HG03520 (cell line): ENCODE measurements around the gene HOXC4.
"Not testable (repeated sequence)": the region's sequence is repeated elsewhere in the genome, so short reads cannot be mapped to it uniquely, and the experiment has no call there.

Experiments used
- ATAC-seq: cut with Tn5 transposase; IDR thresholded peaks from one replicate; pipeline ENCODE4 v1.9.1; 2021; ENCODE audit warnings: mild to moderate bottlenecking, moderate library complexity; ENCODE audit not compliant: unreplicated experiment

HOXC4 gene

GRCh38 chr12:54053003-54053750 lies 458 bp upstream of the HOXC4 start:
- ATAC-seq: peak; percentile 56

GRCh38 chr12:54054742-54055194 lies 1.1 kb downstream of the HOXC4 start:
- no peak for ATAC-seq

- no peak for ATAC-seq
Measured at GRCh38 chr12:54055552-54055951, 1.9 kb downstream of the HOXC4 start.

DNA sequence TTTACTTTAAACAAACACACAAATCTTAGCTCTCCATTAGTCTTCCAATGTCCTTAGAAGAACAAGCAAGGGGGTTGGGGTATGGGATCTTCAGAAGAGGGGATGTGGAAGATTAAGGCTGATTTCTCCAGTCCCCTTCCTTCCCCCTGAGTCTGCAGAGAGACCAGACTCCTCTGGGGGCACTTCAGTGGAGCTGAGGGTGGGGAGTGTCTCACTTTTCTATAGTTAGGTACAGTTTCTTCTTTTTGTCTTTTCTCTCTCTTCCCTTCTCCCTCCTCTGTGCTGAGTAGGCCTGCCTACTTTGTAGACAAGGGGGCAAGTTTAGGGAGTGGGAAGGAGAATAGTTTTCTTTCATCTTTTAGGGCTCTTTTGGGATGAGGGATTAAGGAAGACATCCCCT lies 2.5 kb downstream of the HOXC4 start:
- ATAC-seq: no peak

DNA sequence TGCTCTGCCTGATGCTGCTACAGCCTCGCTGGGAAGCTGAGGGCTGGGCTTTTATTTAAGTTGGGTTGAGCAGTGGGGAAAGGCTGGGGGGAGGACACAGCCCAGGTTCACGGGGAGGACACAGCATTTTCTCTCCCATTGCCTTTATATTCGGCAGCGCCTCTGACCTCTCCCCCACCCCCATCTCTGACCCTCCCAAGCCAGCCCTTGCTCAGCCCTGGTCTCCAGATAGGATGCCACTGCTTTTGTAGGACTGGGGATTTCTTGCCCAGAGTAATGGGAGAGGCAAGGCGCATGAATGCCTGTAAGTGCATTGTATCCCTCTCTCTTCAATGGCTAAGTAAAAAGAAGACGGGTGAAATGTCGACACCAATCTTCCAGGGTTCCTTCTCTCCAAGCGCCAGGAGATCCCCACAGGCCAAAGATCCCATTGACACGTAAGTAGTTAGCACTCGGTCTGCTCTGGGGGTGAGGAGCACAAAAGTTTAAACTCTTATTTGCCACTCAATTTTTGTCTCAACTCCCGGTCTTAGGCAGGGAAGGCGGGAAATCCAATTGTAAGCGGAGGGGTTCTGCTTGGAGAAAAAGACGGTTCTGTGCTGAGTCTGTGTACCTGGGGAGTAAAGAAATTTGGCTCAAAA lies 4.6 kb downstream of the HOXC4 start:
- no peak for ATAC-seq

DNA sequence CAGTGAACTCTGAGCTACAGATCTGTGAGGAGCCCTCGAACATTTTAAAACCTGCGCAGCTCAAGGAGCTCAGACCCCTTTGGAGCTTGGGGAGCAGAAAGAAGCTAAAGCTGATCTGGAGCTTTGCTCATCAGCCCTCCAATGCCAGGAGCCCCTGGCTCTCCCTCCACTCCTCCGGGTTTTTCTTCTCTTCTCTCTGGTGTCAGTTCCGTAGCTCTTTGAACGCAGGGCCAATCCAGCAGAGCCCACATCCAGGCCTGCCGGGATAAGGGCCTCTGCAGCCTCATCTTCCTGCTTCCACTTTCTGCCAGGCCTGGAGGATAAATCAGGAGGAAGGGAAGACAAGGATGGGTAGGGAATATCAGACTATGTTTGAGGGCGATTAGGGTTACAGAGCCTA lies 6.0 kb downstream of the HOXC4 start:
- ATAC-seq: no peak

DNA sequence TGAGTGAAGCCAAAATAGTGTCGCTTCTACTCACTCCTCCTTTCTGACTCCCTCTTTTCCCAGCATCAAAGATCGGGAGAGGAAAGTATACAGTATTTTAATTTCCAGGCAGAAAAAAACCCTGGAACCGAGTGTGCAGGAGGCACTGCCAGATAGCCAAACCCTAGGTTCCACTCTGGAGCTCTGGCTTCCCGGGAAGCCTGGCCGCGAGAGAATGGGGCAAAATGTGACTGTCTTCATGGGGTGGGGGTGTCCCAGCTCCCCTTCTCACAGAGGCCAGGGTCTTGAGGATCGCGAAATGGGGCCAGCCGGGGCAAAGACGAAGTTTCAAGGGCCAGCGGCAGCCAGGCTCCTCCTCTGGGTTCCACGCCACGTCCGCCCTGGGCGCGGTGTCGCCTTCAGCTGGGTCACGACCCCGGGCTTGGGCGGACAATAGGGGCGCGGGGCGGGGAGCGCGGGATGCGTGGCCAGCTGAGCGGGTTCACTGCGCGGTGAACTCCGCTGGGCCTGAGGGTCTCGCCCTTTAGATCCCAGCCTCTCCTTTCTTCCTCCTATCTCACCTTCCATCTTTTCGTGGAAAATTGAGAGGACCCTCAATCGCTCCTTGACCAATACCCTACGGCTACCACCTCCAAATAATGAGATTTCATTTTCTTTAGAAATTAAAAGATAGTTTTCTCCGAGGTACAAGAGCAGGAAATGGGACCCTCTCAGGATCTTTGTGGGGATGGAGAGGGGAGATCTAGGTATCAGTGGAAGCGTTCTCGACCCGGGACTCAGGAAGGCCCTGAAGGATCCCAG lies 6.7 kb downstream of the HOXC4 start:
- ATAC-seq: no peak

DNA sequence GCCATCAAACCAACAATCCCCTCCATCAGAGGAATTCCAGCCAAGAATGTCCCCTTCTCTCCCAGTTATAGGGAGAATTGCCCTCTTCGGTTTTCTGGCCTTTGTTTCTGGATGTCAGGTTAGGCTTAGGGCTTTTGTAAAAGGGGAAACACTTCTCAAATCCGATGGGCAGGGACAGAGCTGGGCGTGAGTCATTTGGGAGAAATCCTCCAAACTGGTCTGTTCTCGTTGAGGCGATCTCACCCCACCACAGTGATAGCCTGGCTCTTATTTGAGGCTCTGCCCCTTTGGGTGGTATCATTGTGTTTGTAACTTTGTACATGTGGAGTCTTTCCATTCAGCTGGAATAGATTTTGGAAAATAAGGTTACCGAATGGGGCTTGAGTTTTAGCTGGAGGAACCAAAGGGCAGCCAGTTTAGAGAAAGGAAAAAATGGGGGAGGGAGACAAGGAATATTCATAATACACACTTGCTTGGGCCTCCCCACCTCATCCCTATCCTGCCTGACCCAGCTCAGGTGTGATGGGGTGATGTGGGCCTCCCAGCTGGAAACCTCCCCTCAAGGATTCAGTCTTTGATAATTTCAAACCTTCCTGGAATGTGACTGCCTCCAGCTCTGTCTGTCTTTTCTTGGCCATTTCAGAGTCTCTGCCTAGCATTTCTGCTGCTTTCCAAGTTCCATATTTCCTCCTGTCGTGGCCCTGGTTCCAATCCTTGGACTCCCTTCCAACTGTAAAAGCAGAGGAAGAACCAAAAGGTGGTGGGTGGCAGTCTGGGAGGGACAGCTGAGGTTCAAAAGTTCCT lies 7.5 kb downstream of the HOXC4 start:
- ATAC-seq: no peak

DNA sequence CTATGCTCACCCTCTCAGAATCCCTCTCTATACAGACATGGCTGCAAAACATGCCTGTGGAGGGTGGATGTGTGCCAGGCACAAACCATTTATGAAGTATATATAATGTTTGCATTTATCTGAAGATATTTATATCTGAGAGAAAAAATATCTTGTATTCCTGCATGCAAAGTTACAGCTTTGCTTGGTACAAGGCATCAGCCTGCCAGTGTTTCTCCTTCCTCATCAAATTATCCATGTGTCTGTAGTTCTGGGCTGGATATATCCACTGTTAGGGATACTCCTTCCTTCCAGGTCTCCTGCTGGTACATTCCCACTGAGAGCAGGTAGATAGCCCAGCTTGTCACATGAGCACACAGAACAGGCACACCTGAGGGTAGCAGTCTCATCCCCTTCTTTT lies 12.0 kb downstream of the HOXC4 start:
- no peak for ATAC-seq

DNA sequence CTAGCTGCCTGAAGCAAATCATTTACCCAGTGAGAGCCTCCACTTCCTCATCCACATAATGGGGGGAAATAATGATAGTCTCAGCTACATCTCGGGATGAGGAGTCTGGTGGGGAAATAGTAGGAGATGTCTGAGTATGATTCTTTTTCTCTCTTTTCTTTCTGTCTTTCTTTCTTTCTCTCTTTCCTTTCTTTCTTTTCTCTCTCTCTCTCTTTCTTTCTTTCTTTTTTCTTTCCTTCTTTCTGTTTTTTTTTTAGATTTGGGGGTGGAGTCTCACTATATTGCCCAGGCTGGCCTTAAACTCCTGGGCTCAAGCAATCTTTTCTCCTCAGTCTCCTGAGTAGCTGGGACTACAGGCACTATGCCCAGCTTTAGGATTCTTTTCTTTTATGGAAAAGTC lies 12.8 kb downstream of the HOXC4 start:
- ATAC-seq: no peak

DNA sequence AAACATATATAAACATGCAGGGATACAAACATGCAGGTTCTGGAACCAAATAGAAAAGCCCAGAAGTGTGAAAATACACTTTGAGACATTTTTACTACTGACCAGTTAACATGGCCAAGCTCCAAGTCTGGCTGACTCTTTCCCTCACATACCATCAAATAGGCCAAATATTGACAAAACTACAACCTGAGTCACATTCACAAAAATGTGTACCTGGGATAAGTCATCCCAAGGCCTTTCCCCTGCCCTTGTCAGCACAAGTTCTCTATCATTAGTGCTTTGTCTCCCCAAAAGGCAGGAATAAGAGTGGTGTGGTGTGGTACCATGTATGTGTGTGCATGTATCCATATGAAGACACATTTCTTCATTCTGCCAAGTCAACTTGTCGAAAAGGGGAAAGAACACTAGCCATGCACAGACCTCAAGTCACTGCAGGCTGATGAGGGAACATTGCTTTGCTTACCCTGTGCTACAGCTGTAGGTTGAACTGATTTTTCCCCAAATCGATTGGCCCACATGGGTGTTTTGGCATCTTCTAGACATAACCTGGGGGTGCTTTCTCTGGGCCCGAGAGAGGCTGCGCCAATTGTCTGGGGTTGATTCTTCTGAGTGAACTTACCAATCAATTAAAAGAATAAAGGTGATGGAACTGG lies 14.9 kb downstream of the HOXC4 start:
- no peak for ATAC-seq

- ATAC-seq: no peak
Measured at GRCh38 chr12:54071942-54072341, 18.3 kb downstream of the HOXC4 start.

DNA sequence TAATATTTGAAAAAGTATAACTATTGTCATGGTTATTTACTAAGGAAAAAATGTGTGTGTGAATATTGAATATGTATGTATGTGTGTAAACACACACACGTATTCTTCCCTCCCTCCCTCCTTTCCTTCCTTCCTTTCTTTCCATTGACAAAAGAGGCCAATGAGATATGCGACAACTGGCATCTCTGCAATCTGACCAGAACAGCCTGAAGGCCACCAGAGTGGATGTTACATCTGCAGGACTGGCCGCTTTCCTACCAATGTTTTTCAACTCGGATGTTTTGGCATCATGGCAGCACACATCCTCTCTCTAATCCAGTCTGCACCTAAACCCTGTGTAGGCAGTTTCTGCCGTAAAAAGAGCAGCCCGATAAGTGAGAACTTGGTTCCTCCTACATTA lies 20.7 kb downstream of the HOXC4 start:
- ATAC-seq: no peak

- ATAC-seq: no peak
Measured at GRCh38 chr12:54075409-54075808, 21.8 kb downstream of the HOXC4 start.

DNA sequence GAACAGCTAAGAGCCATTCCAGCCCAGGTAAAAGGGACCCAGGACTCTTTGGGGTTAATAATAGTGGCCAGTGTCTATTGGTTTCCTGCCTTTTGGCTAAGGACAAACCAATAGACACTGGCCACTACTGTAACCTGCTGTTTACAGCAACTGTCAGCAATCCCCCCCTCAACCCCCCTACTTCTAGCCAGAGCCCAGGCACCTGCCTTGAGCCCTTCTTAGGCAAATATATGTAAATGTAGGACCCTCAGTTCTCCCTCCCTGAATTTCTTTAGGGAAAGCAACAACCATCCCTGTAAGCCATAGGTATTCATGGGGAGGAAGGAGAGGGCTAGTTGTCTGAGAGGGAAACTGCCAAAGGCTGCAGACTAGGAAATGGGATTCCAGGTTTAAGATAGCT lies 22.3 kb downstream of the HOXC4 start:
- ATAC-seq: no peak

DNA sequence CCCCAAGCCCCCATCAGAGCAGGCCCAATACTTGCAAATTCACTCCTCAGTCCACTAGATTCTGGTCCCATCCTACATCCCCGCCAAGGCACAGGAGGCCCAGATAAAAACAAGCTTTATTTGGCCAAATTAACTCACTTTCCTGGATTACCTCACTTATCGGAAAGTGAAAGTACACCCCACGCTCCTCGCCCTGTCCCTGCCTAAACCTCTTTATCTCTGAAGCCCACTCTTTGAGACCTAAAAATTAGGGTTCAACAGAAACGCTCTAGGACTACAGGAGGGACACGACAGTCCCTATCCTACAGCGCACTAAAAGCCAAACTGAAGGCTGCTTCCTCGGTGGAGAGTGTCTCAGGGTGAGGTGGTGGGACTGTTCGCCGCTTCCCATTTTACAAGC lies 24.2 kb downstream of the HOXC4 start:
- ATAC-seq: not testable (repeated sequence)

- not testable (repeated sequence) for ATAC-seq
Measured at GRCh38 chr12:54079115-54079514, 25.5 kb downstream of the HOXC4 start.

GRCh38 chr12:54080008-54080924 lies 26.6 kb downstream of the HOXC4 start:
- not testable (repeated sequence) for ATAC-seq

DNA sequence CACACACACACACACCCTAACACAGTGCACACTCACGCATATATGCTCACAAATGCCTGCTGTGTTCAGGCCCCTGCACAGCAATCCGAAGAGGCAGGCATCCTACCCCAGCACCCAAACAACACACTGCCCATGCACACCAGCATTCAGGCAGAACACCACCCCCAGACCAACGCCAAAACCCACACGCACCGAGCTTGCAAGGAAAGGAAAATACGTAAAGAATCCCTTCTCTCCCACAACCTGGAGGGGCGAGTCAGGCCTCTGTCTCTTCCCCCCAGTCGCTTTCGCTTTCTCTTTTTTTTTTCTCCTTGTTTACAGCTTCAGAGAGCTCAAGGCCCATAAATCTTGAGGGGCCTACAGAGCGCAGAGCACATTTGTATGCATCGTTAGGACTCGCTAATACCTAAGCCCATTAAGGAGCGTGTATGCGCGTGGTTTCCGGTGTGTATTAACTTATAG lies 27.4 kb downstream of the HOXC4 start:
- not testable (repeated sequence) for ATAC-seq
